DND-41 (cell line): ENCODE data around the gene UBFD1.

Experiments used
- EZH2 ChIP-seq: IDR thresholded peaks from 3 replicates; pipeline ENCODE4 v1.6.1; 2012; ENCODE audit warnings: borderline replicate concordance, low read depth, mild to moderate bottlenecking, moderate library complexity, low read length, inconsistent platforms; ENCODE audit not compliant: severe bottlenecking
- TF ChIP-seq, protein P1 (sequence below): IDR thresholded peaks from 2 replicates; pipeline ENCODE4 v1.5.1; 2012; ENCODE audit warnings: borderline replicate concordance, low read length, moderate library complexity, mild to moderate bottlenecking; ENCODE audit not compliant: poor library complexity, severe bottlenecking; ENCODE audit errors: extremely low read depth

DNA sequence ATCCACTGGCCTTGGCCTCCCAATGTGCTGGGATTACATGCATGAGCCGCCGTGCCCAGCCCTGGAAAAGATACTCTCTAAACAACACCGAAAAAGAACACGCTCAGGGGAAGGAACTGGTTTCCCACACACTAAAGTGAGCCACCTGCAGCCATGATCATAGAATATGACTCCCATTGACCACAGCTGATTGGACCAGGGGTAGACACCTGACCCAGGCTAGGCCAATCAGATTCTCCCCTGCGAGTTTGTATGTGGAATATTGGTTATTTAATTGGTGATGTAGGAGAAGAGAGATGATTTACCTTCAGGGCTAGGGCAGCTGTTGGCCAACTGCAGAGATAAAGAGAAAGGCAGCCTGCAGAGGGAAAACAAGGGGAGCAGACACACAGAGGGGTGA is 38.2 kb upstream of the UBFD1 start:
- TF ChIP-seq, protein P1, sequence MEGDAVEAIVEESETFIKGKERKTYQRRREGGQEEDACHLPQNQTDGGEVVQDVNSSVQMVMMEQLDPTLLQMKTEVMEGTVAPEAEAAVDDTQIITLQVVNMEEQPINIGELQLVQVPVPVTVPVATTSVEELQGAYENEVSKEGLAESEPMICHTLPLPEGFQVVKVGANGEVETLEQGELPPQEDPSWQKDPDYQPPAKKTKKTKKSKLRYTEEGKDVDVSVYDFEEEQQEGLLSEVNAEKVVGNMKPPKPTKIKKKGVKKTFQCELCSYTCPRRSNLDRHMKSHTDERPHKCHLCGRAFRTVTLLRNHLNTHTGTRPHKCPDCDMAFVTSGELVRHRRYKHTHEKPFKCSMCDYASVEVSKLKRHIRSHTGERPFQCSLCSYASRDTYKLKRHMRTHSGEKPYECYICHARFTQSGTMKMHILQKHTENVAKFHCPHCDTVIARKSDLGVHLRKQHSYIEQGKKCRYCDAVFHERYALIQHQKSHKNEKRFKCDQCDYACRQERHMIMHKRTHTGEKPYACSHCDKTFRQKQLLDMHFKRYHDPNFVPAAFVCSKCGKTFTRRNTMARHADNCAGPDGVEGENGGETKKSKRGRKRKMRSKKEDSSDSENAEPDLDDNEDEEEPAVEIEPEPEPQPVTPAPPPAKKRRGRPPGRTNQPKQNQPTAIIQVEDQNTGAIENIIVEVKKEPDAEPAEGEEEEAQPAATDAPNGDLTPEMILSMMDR, result no peak
- no peak for TF ChIP-seq EZH2
